ENCODE data around the gene DUSP10.

The DUSP10 gene

GRCh38 chr1:221670081-221670480 lies 71.8 kb downstream of the DUSP10 start:
- no peaks in the 10 kb centered on the region for H3K27me3 ChIP-seq (ENCODE audit: insufficient read depth, low read depth, severe bottlenecking)
- no peaks in the 10 kb centered on the region for H3K9me3 ChIP-seq (ENCODE audit: severe bottlenecking)
- H3K4me3 ChIP-seq (ENCODE audit: low read depth, low read length): no peak overlapping the region
- no peak for TF ChIP-seq CTCF (IDR thresholded peaks at IDR 0.05; ENCODE audit: low read depth, low read length)
- DNase-seq: no peak
- H3K36me3 ChIP-seq: no peaks in the 10 kb centered on the region
- no peak overlapping the region for H3K27ac ChIP-seq

- H3K27me3 ChIP-seq (ENCODE audit: insufficient read depth, low read depth, severe bottlenecking): no peaks in the 10 kb centered on the region
- no peak overlapping the region for H3K27ac ChIP-seq
- H3K4me3 ChIP-seq (ENCODE audit: low read depth, low read length): no peak overlapping the region
- no peaks in the 10 kb centered on the region for H3K9me3 ChIP-seq (ENCODE audit: severe bottlenecking)
- no peak for TF ChIP-seq CTCF (IDR thresholded peaks at IDR 0.05; ENCODE audit: low read depth, low read length)
- H3K36me3 ChIP-seq: no peaks in the 10 kb centered on the region
- DNase-seq: no peak
These were observed 72.4 kb downstream of the DUSP10 start for GRCh38 chr1:221669441-221669840.

- TF ChIP-seq CTCF (IDR thresholded peaks at IDR 0.05; ENCODE audit: low read depth, low read length): no peak
- Histone ChIP-seq H3K9me3 (ENCODE audit: severe bottlenecking) (no peaks in the 10 kb centered on the region), H3K4me3 (ENCODE audit: low read depth, low read length) (no peak overlapping the region), H3K27ac (no peak overlapping the region), H3K27me3 (ENCODE audit: insufficient read depth, low read depth, severe bottlenecking) (no peaks in the 10 kb centered on the region), H3K36me3 (no peaks in the 10 kb centered on the region)
- no peak for DNase-seq
These were observed 74.4 kb downstream of the DUSP10 start for GRCh38 chr1:221667504-221667903.

- H3K9me3 ChIP-seq (ENCODE audit: severe bottlenecking): no peaks in the 10 kb centered on the region
- TF ChIP-seq CTCF (IDR thresholded peaks at IDR 0.05; ENCODE audit: low read depth, low read length): no peak
- DNase-seq: no peak
- no peaks in the 10 kb centered on the region for H3K27me3 ChIP-seq (ENCODE audit: insufficient read depth, low read depth, severe bottlenecking)
- no peak overlapping the region for H3K27ac ChIP-seq
- H3K4me3 ChIP-seq (ENCODE audit: low read depth, low read length): no peak overlapping the region
- H3K36me3 ChIP-seq: no peaks in the 10 kb centered on the region
These were observed 77.6 kb downstream of the DUSP10 start for GRCh38 chr1:221664253-221664652.

- Histone ChIP-seq H3K4me3 (ENCODE audit: low read depth, low read length) (no peak overlapping the region), H3K9me3 (ENCODE audit: severe bottlenecking) (no peaks in the 10 kb centered on the region), H3K27ac (no peak overlapping the region), H3K27me3 (ENCODE audit: insufficient read depth, low read depth, severe bottlenecking) (no peaks in the 10 kb centered on the region), H3K36me3 (no peaks in the 10 kb centered on the region)
- no peak for DNase-seq
- TF ChIP-seq CTCF (IDR thresholded peaks at IDR 0.05; ENCODE audit: low read depth, low read length): no peak
These were observed 78.6 kb downstream of the DUSP10 start for GRCh38 chr1:221663321-221663720.

- no peaks in the 10 kb centered on the region for H3K36me3 ChIP-seq
- H3K27ac ChIP-seq: no peak overlapping the region
- H3K9me3 ChIP-seq (ENCODE audit: severe bottlenecking): no peaks in the 10 kb centered on the region
- DNase-seq: no peak
- H3K4me3 ChIP-seq (ENCODE audit: low read depth, low read length): no peak overlapping the region
- no peak for TF ChIP-seq CTCF (IDR thresholded peaks at IDR 0.05; ENCODE audit: low read depth, low read length)
- H3K27me3 ChIP-seq (ENCODE audit: insufficient read depth, low read depth, severe bottlenecking): no peaks in the 10 kb centered on the region
These were observed 86.1 kb downstream of the DUSP10 start for GRCh38 chr1:221655766-221656305.
